ENCODE results near the gene ACTR6. TPM values are rescaled to one million over a fixed set of nuclear protein-coding genes. Genes with fewer than 3 reads are reported as not detected.
"Not testable (repeated sequence)": the region's sequence is repeated elsewhere in the genome, so short reads cannot be mapped to it uniquely, and the experiment has no call there.

ACTR6 gene
- total RNA-seq, 4 donors from 2014 or later, result 11.6 to 30.8 (median 17.5) TPM

DNA sequence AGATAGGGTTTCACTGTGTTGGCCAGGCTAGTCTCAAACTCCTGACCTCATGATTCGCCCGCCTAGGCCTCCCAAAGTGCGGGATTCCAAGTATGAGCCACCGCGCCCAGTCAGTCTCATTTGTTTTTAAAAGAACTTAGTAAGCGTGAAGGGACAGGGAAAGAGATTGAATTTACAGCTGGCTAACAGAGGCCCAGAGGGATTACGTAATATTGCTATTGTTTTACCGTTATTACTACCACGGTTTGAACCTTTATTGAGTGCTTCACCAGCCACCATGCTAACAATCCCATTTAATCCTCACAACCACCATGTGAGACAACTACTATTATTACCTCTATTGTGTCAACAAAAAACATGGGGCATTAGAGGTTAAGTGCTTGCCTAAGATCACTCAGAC, 31.3 kb upstream of the ACTR6 start:
- 95 to 97% methylated on average over 5 to 9 of the region's 9 CpGs for WGBS, 2 donors (ENCODE audit: low coverage in 1 of 2)
- Histone ChIP-seq H3K27me3 (no peaks in the 10 kb centered on the region), H3K27ac (no peak overlapping the region), H3K4me1 (peaks cover 0 to 18% (median 0%) of the 10 kb centered on the region in 3 donors), H3K9me3 (no peaks in the 10 kb centered on the region), H3K36me3 (peaks cover 0 to 9% of the 10 kb centered on the region in 2 donors), H3K4me3 (no peak overlapping the region)
- ATAC-seq, result no peak
- TF ChIP-seq EP300 (IDR thresholded peaks at IDR 0.05), result no peak
- TF ChIP-seq, protein P1, sequence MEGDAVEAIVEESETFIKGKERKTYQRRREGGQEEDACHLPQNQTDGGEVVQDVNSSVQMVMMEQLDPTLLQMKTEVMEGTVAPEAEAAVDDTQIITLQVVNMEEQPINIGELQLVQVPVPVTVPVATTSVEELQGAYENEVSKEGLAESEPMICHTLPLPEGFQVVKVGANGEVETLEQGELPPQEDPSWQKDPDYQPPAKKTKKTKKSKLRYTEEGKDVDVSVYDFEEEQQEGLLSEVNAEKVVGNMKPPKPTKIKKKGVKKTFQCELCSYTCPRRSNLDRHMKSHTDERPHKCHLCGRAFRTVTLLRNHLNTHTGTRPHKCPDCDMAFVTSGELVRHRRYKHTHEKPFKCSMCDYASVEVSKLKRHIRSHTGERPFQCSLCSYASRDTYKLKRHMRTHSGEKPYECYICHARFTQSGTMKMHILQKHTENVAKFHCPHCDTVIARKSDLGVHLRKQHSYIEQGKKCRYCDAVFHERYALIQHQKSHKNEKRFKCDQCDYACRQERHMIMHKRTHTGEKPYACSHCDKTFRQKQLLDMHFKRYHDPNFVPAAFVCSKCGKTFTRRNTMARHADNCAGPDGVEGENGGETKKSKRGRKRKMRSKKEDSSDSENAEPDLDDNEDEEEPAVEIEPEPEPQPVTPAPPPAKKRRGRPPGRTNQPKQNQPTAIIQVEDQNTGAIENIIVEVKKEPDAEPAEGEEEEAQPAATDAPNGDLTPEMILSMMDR (IDR thresholded peaks at IDR 0.05), result no peak
- no peak for TF ChIP-seq POLR2A (IDR thresholded peaks at IDR 0.05)
- no peak for TF ChIP-seq POLR2AphosphoS5 (IDR thresholded peaks at IDR 0.05)

DNA sequence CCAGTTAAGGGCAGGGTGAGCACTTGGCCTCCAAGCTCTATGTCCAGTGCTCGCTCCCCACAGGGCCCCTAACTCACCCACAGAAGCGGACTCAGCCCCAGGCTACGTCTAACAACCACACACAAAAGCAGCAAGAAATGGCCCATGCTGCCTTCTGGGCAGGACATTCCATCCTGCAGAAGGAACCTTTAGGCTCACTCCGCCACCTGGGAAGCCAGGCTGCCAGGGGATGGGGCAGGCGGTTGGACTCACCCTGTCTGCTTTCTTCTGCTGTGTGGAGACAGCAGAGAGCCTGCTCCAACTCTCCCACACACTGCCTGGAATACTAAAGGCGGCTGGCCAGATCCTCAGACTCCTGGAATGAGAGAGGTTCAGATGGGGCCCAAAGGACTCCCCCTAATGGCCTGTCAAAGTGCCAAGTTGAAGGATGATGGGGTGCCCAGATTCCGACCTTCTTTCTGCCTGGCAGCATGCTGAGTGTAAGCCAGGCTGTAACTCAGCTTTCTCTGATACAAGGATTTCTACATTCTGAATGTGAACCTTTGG, 30.2 kb upstream of the ACTR6 start:
- no peak for ATAC-seq
- no peak overlapping the region for H3K27ac ChIP-seq
- 78 to 100% methylated on average over 2 to 3 of the region's 7 CpGs for WGBS, 2 donors (ENCODE audit: low coverage in 1 of 2)

DNA sequence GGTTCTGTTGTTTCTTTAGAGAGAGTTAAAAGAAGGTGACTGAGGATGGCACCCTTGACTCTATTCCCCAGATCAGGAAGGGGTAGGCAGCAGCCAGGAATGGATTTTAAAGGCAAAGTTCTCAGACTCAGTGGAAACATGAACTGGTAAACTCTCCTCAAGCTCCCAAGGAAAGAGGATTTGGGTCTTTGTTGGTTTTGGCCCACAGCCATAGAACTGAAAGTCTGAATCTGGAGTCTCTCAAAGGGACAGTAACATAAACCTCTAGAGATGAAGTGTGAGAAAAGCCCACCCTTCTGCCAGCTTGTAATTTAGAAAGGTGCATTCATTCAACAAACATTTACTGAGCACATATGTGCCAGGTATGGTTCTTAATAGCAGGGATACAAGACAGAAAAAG, 29.4 kb upstream of the ACTR6 start:
- no peaks in the 10 kb centered on the region for H3K9me3 ChIP-seq
- H3K4me3 ChIP-seq, result no peak overlapping the region
- H3K36me3 ChIP-seq, result peaks cover 0 to 9% of the 10 kb centered on the region in 2 donors
- H3K4me1 ChIP-seq, result peaks cover 0 to 15% (median 0%) of the 10 kb centered on the region in 3 donors
- ATAC-seq, result no peak
- TF ChIP-seq, protein P1 (IDR thresholded peaks at IDR 0.05), result no peak
- TF ChIP-seq POLR2A (IDR thresholded peaks at IDR 0.05), result no peak
- no peak for TF ChIP-seq POLR2AphosphoS5 (IDR thresholded peaks at IDR 0.05)
- no peaks in the 10 kb centered on the region for H3K27me3 ChIP-seq
- no peak overlapping the region for H3K27ac ChIP-seq

More for the DNA sequence above, 30.2 kb upstream of the ACTR6 start:
- Histone ChIP-seq H3K4me1 (peaks cover 0 to 15% (median 0%) of the 10 kb centered on the region in 3 donors), H3K36me3 (peaks cover 0 to 9% of the 10 kb centered on the region in 2 donors), H3K4me3 (no peak overlapping the region), H3K9me3 (no peaks in the 10 kb centered on the region), H3K27me3 (no peaks in the 10 kb centered on the region)
- TF ChIP-seq POLR2AphosphoS5 (IDR thresholded peaks at IDR 0.05) (no peak), POLR2A (IDR thresholded peaks at IDR 0.05) (no peak), EP300 (IDR thresholded peaks at IDR 0.05) (no peak)
- TF ChIP-seq, protein P1 (IDR thresholded peaks at IDR 0.05), result no peak

DNA sequence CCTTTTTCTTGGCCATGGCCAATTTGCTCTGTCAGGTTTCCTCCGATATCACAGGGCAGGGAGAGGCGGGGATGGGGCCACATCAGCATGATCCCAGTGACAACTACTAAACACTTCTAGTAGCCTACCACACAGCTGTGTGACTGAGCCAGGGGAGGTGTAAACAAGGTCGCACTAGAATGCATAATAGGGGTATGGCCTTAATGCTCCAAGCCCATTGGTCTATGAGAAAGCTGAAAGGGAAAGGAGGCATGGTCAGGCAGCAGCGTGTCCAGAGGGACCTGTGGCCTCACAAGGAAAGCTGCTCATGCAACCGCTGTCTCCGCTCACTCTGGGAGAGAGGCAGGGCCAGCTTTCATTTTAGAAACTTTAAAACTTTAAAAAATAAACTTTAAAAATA, 27.5 kb upstream of the ACTR6 start:
- WGBS, 2 donors (ENCODE audit: low coverage in 1 of 2), result 94 to 97% methylated on average over 6 of the region's 6 CpGs
- no peak overlapping the region for H3K4me3 ChIP-seq
- H3K9me3 ChIP-seq, result no peaks in the 10 kb centered on the region
- H3K27me3 ChIP-seq, result no peaks in the 10 kb centered on the region
- peaks cover 0 to 15% (median 0%) of the 10 kb centered on the region in 3 donors for H3K4me1 ChIP-seq
- no peak for ATAC-seq
- no peak overlapping the region for H3K27ac ChIP-seq
- H3K36me3 ChIP-seq, result peaks cover 0 to 14% of the 10 kb centered on the region in 2 donors
- no peak for TF ChIP-seq EP300 (IDR thresholded peaks at IDR 0.05)
- TF ChIP-seq, protein P1 (IDR thresholded peaks at IDR 0.05), result no peak
- TF ChIP-seq POLR2A (IDR thresholded peaks at IDR 0.05), result no peak
- TF ChIP-seq POLR2AphosphoS5 (IDR thresholded peaks at IDR 0.05), result no peak

DNA sequence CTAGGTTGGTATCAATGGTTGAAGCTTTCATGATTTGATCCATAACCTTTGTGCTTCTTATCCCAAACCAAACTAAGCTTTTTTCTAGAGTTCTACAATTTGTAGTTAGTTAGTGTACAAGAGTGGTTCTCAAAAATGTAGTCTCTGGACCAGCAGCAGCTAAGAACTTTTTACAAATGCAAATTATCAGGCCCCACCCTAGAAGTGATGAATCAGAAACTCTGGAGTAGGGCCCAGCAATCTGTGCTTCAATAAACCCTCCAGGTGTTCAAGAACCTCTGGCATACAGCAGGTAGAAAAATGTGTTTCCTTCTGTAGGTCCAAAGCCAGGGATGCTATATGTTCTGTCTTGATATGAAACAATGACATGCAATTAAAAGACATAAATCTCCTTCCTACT, 26.1 kb upstream of the ACTR6 start:
- Histone ChIP-seq H3K4me1 (peaks cover 0 to 15% (median 0%) of the 10 kb centered on the region in 3 donors), H3K36me3 (peaks cover 0 to 14% of the 10 kb centered on the region in 2 donors), H3K4me3 (no peak overlapping the region), H3K27me3 (no peaks in the 10 kb centered on the region), H3K9me3 (no peaks in the 10 kb centered on the region), H3K27ac (no peak overlapping the region)
- no peak for ATAC-seq
- TF ChIP-seq EP300 (IDR thresholded peaks at IDR 0.05) (no peak), POLR2A (IDR thresholded peaks at IDR 0.05) (no peak), POLR2AphosphoS5 (IDR thresholded peaks at IDR 0.05) (no peak)
- TF ChIP-seq, protein P1 (IDR thresholded peaks at IDR 0.05), result no peak

DNA sequence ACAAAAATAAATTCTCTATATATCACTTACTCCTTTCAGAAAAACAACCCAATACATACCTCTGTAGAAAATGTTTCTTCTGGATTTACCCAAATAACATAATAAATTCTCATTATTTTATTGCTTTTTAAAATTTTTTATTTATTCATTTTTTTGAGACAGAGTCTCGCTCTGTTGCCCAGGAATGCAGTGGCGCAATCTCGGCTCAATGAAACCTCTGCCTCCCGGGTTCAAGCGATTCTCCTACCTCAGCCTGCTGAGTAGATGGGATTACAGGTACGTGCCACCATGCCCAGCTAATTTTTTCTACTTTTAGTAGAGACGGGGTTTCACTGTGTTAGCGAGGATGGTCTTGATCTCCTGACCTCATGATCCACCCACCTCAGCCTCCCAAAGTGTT, 24.1 kb upstream of the ACTR6 start:
- not testable (repeated sequence) for H3K9me3 ChIP-seq, H3K4me1 ChIP-seq, H3K27ac ChIP-seq, H3K4me3 ChIP-seq, ATAC-seq, H3K27me3 ChIP-seq
- peaks cover 0 to 14% of the 10 kb centered on the region in 2 donors for H3K36me3 ChIP-seq
- WGBS, 2 donors (ENCODE audit: low coverage in 1 of 2), result 88 to 98% methylated on average over 5 to 6 of the region's 8 CpGs
